ENCODE data around the gene FOS.

The FOS gene

DNA sequence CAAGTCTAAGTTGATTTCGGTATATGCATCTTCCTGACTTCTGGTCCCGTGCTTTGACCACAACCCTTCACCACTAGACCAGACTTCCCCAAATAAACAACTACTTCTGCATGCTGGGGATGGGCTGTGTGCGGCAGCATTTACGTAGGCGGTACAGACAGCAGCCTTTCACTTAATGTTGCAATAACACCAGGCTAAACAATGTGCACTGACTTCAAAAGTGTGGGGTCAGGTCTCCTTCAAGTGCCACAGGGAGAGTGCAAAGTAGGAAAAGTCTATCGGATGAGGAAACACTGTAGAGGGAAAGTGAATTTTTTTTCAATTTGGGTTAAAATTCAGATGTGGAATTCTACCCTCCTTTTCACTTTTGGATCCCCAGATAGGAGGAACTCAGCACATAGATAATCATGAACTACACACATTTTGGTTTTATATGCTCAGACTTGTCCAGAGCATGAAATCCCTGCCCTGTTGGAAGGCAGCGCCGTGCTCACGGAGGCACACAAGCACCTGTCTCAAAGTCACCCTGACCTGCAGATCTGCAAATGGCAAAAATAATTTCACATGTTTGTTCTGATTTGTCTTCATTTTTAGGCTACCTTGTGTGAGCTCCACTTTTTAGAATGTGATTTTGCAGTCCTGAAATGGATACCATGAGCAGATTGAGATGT, 3.6 kb upstream of the FOS start:
- DNase-seq (ENCODE audit: low spot score), result peak; percentile 38
- in situ Hi-C loops (cut with MboI; ENCODE audit: low pct_unique_long_range_greater_than_20kb, low sequenced_read_pairs, unreplicated experiment), result no loop called here
- TF ChIP-seq, protein P1, sequence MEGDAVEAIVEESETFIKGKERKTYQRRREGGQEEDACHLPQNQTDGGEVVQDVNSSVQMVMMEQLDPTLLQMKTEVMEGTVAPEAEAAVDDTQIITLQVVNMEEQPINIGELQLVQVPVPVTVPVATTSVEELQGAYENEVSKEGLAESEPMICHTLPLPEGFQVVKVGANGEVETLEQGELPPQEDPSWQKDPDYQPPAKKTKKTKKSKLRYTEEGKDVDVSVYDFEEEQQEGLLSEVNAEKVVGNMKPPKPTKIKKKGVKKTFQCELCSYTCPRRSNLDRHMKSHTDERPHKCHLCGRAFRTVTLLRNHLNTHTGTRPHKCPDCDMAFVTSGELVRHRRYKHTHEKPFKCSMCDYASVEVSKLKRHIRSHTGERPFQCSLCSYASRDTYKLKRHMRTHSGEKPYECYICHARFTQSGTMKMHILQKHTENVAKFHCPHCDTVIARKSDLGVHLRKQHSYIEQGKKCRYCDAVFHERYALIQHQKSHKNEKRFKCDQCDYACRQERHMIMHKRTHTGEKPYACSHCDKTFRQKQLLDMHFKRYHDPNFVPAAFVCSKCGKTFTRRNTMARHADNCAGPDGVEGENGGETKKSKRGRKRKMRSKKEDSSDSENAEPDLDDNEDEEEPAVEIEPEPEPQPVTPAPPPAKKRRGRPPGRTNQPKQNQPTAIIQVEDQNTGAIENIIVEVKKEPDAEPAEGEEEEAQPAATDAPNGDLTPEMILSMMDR (IDR thresholded peaks at IDR 0.05; ENCODE audit: extremely low read depth, insufficient read depth, missing control alignments), result no peak

DNA sequence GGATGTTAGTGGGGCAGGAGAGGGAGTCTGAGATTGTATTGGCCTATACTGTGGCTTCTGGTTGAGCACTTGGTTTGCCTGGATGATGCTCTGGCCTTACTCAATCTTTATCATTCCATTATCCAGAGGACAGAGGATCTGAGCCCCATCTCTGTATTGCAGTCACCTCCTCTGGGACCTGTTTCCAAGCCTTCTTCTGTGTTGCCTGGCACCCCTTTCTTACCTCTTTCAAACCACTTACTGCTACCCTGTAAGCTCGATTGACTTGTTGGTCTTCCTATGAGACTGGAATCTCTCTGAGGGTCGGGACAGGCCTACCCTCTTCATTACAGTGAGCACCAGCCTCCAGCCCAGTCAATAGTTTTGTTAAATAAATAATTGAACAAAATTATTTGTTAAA, 3.0 kb upstream of the FOS start:
- in situ Hi-C loops (cut with MboI; ENCODE audit: low pct_unique_long_range_greater_than_20kb, low sequenced_read_pairs, unreplicated experiment), result no loop called here
- TF ChIP-seq, protein P1 (IDR thresholded peaks at IDR 0.05; ENCODE audit: extremely low read depth, insufficient read depth, missing control alignments), result no peak
- DNase-seq (ENCODE audit: low spot score), result no peak

DNA sequence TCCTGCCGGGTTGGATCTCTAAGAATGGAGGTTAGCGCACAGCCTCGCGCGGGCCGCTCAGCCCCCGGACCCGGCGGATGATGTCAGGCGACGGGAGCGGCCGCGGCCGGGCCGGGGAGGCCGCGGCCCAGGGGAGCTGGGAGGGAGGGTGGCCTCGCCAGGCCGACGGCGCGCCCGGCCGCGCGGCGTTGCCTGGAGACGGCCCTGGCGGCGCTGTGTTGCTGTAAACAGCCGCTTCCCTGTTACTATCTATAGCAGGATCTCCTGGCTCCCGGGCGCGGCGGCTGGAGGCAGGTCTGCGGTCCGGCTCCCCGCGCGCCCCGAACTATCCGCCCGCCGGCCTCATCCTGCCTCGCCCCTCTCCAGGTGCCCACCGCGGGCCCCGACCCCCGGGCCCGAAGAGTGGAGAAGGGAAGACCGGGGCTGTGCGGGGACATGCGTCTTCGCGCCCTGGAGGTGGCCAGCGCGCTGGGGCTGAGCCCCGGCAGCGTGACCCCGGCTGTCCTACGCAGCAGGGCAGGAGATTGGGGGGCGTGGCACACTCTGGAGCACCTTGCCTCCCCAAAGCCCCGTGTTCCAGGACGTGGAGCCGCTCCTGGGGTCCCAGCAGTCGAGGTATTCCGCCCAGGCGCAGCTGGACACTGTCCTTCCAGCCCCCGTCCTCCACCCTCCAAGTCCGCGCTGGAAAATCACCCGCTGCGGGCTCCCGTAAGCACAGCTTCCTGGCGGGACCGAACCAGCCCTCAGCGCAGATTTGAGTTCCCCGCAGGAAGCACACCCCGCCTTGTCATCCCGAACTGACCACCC, 1.4 kb upstream of the FOS start:
- TF ChIP-seq, protein P1 (IDR thresholded peaks at IDR 0.05; ENCODE audit: extremely low read depth, insufficient read depth, missing control alignments), result peak; percentile 22
- DNase-seq (ENCODE audit: low spot score), result peak; percentile 81
- in situ Hi-C loops (cut with MboI; ENCODE audit: low pct_unique_long_range_greater_than_20kb, low sequenced_read_pairs, unreplicated experiment), result no loop called here

DNA sequence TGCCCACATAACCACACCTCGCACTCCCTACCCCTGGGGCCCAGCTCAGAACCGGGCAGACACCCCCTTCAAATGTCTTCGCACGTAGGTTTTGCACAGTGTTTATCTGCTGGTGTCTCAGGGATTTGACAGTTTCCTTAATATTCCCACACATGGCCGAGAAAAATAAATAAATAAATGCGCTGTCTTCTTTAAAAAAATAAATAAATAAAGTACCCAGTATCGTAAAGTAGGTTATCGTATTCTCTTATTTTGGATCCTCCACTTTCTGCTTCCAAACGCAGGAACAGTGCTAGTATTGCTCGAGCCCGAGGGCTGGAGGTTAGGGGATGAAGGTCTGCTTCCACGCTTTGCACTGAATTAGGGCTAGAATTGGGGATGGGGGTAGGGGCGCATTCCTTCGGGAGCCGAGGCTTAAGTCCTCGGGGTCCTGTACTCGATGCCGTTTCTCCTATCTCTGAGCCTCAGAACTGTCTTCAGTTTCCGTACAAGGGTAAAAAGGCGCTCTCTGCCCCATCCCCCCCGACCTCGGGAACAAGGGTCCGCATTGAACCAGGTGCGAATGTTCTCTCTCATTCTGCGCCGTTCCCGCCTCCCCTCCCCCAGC, 710 bp upstream of the FOS start:
- TF ChIP-seq, protein P1 (IDR thresholded peaks at IDR 0.05; ENCODE audit: extremely low read depth, insufficient read depth, missing control alignments), result no peak
- DNase-seq (ENCODE audit: low spot score), result no peak
- in situ Hi-C loops (cut with MboI; ENCODE audit: low pct_unique_long_range_greater_than_20kb, low sequenced_read_pairs, unreplicated experiment), result no loop called here

DNA sequence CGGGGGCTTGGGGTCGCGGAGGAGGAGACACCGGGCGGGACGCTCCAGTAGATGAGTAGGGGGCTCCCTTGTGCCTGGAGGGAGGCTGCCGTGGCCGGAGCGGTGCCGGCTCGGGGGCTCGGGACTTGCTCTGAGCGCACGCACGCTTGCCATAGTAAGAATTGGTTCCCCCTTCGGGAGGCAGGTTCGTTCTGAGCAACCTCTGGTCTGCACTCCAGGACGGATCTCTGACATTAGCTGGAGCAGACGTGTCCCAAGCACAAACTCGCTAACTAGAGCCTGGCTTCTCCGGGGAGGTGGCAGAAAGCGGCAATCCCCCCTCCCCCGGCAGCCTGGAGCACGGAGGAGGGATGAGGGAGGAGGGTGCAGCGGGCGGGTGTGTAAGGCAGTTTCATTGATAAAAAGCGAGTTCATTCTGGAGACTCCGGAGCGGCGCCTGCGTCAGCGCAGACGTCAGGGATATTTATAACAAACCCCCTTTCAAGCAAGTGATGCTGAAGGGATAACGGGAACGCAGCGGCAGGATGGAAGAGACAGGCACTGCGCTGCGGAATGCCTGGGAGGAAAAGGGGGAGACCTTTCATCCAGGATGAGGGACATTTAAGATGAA, 630 bp downstream of the FOS start:
- in situ Hi-C loops (cut with MboI; ENCODE audit: low pct_unique_long_range_greater_than_20kb, low sequenced_read_pairs, unreplicated experiment), result no loop called here
- TF ChIP-seq, protein P1 (IDR thresholded peaks at IDR 0.05; ENCODE audit: extremely low read depth, insufficient read depth, missing control alignments), result no peak
- DNase-seq (ENCODE audit: low spot score), result peak; percentile 45

DNA sequence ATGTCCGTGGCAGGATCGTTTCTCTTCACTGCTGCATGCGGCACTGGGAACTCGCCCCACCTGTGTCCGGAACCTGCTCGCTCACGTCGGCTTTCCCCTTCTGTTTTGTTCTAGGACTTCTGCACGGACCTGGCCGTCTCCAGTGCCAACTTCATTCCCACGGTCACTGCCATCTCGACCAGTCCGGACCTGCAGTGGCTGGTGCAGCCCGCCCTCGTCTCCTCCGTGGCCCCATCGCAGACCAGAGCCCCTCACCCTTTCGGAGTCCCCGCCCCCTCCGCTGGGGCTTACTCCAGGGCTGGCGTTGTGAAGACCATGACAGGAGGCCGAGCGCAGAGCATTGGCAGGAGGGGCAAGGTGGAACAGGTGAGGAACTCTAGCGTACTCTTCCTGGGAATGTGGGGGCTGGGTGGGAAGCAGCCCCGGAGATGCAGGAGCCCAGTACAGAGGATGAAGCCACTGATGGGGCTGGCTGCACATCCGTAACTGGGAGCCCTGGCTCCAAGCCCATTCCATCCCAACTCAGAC, 1.2 kb downstream of the FOS start:
- TF ChIP-seq, protein P1 (IDR thresholded peaks at IDR 0.05; ENCODE audit: extremely low read depth, insufficient read depth, missing control alignments), result no peak
- in situ Hi-C loops (cut with MboI; ENCODE audit: low pct_unique_long_range_greater_than_20kb, low sequenced_read_pairs, unreplicated experiment), result no loop called here
- no peak for DNase-seq (ENCODE audit: low spot score)

Data from GM13977 (cell line).